ENCODE data around the gene ATXN7L2.

- TF ChIP-seq NR2F1 (conservative IDR thresholded peaks at IDR 0.05) (no peak), IRF3 (IDR thresholded peaks at IDR 0.05) (no peak), POLR2AphosphoS5 (IDR thresholded peaks at IDR 0.05; ENCODE audit: low read length) (no peak), NFIC (IDR thresholded peaks at IDR 0.05; ENCODE audit: low read depth, low read length) (no peak), BHLHE40 (IDR thresholded peaks at IDR 0.05; ENCODE audit: borderline replicate concordance in 1 of 2, low read depth in 2 of 2, low read length in 1 of 2) (no peak), CTCF (IDR thresholded peaks at IDR 0.05 in 2 of 3, conservative IDR thresholded peaks at IDR 0.05 in 1 of 3; ENCODE audit: control insufficient read depth in 2 of 3, extremely low read depth in 1 of 3, insufficient read depth in 1 of 3, low read depth in 3 of 3, low read length in 3 of 3) (no peak), E2F4 (IDR thresholded peaks at IDR 0.05; ENCODE audit: low read depth, low read length) (no peak), NR2C2 (IDR thresholded peaks at IDR 0.05; ENCODE audit: borderline replicate concordance, control insufficient read depth, insufficient read length, low read depth) (no peak), POLR2A (IDR thresholded peaks at IDR 0.05; ENCODE audit: low read depth, low read length) (no peak)
- TF ChIP-seq, protein P1, sequence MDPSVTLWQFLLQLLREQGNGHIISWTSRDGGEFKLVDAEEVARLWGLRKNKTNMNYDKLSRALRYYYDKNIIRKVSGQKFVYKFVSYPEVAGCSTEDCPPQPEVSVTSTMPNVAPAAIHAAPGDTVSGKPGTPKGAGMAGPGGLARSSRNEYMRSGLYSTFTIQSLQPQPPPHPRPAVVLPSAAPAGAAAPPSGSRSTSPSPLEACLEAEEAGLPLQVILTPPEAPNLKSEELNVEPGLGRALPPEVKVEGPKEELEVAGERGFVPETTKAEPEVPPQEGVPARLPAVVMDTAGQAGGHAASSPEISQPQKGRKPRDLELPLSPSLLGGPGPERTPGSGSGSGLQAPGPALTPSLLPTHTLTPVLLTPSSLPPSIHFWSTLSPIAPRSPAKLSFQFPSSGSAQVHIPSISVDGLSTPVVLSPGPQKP (IDR thresholded peaks at IDR 0.05; ENCODE audit: low read depth, low read length), result no peak
These were observed 36.2 kb upstream of the ATXN7L2 start for GRCh38 chr1:109447524-109447923.

Data from GM12878 (cell line).